ENCODE measurements around the gene FMO1. TPM values are rescaled to one million over a fixed set of nuclear protein-coding genes. Genes with fewer than 3 reads are reported as not detected.

FMO1 gene
- total and polyA plus RNA-seq, 2 of the 8 experiments (the other 6 are each of a cell fraction or from before 2014, with no cell fraction given): 0.11 TPM; not detected in 1

GRCh38 chr1:171218661-171219060 is 29.6 kb upstream of the FMO1 start (continued):
- no peak for TF ChIP-seq CHD7 (IDR thresholded peaks at IDR 0.05; ENCODE audit: insufficient replicate concordance, low read length)
- TF ChIP-seq POU5F1 (IDR thresholded peaks at IDR 0.05; ENCODE audit: low read depth, low read length): no peak
- no peak for TF ChIP-seq USF2 (IDR thresholded peaks at IDR 0.05; ENCODE audit: low read length)
- TF ChIP-seq YY1 (IDR thresholded peaks at IDR 0.05; ENCODE audit: low read depth, low read length): no peak
- no peak for TF ChIP-seq MAFK (IDR thresholded peaks at IDR 0.05; ENCODE audit: low read depth, low read length)
- no peak for TF ChIP-seq SRF (IDR thresholded peaks at IDR 0.05; ENCODE audit: low read depth, low read length)
- no peak for TF ChIP-seq CBX5 (IDR thresholded peaks at IDR 0.05; ENCODE audit: low read depth, low read length)
- TF ChIP-seq ZNF274 (IDR thresholded peaks at IDR 0.05; ENCODE audit: borderline replicate concordance, extremely low read depth, low read length): no peak
- TF ChIP-seq GTF2F1 (IDR thresholded peaks at IDR 0.05; ENCODE audit: borderline replicate concordance, low read depth, low read length): no peak

Data from H1 (cell line).